Gastroesophageal sphincter (tissue), 3 donors: ENCODE results near the gene TTL.
"Not testable (repeated sequence)": the region's sequence is repeated elsewhere in the genome, so short reads cannot be mapped to it uniquely, and the experiment has no call there.

ENCODE experiments used
- CTCF ChIP-seq, 4 experiments: fragments of 200-600 bp in 2 of 4; fragments of 450-650 bp in 2 of 4; sonication (generic) in 1 of 4; IDR thresholded peaks; one replicate each; pipeline ENCODE4 v1.5.1; 2017 to 2019; ENCODE audit warnings: antibody characterized with exemption in 4 of 4, mild to moderate bottlenecking in 2 of 4, moderate library complexity in 2 of 4
- EP300 ChIP-seq: sonication (generic); formaldehyde crosslinking; IDR thresholded peaks from one replicate; pipeline ENCODE4 v1.6.1; 2017; ENCODE audit warnings: antibody characterized with exemption, mild to moderate bottlenecking
- POLR2A ChIP-seq, 2 donors: fragments of 450-650 bp; IDR thresholded peaks; one replicate each; pipeline ENCODE4 v1.6.1; 2017; ENCODE audit warnings: antibody characterized with exemption in 2 of 2, mild to moderate bottlenecking in 2 of 2, moderate library complexity in 1 of 2
- POLR2AphosphoS5 ChIP-seq: sonication (generic); formaldehyde crosslinking; IDR thresholded peaks from one replicate; pipeline ENCODE4 v1.6.1; 2017; ENCODE audit warnings: antibody characterized with exemption

DNA sequence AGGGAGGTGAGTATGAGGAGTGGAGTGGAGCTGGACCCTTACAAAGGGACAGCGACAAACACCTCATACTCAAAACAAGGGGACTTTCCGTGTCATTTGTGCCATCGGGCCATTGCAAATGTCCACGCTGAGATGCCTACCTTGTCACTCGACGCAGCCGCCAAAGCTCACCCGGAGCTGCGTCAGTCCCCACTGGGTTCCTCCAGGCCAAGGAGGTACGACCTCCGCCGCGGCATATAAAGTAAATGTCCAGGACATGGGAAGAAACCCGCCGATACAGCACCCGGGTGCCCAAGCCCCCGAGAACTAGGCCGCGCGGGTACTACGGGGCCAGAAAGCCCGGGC lies 49.6 kb upstream of the TTL start:
- TF ChIP-seq CTCF (IDR thresholded peaks at IDR 0.05); POLR2AphosphoS5; EP300; POLR2A (IDR thresholded peaks at IDR 0.05): not testable (repeated sequence)
